BE2C (cell line): Measurements from ENCODE around the gene YKT6.

Experiments
- DNase-seq: peaks from one replicate; pipeline ENCODE4 v3.0.0-alpha.2; 2020
- H3K27me3 ChIP-seq: fragments of 250-450 bp; sonication (Bioruptor Pico); 2 replicates; pipeline ENCODE4 v1.5.1; 2020; ENCODE audit warnings: mild to moderate bottlenecking
- H3K36me3 ChIP-seq: fragments of 250-450 bp; sonication (Bioruptor Pico); 2 replicates; pipeline ENCODE4 v1.5.1; 2020; ENCODE audit warnings: mild to moderate bottlenecking
- H3K4me1 ChIP-seq: fragments of 250-450 bp; sonication (Bioruptor Pico); 2 replicates; pipeline ENCODE4 v1.5.1; 2020
- H3K4me3 ChIP-seq: 2 replicates; pipeline ENCODE4 v1.5.1; 2011; ENCODE audit warnings: low read depth, low read length
- H3K9me3 ChIP-seq: fragments of 250-450 bp; sonication (Bioruptor Pico); 2 replicates; pipeline ENCODE4 v1.5.1; 2020
- TF ChIP-seq, protein P1 (sequence below): IDR thresholded peaks from 2 replicates; pipeline ENCODE4 v1.5.1; 2012; ENCODE audit warnings: mild to moderate bottlenecking, low read depth, low read length

Gene YKT6

DNA sequence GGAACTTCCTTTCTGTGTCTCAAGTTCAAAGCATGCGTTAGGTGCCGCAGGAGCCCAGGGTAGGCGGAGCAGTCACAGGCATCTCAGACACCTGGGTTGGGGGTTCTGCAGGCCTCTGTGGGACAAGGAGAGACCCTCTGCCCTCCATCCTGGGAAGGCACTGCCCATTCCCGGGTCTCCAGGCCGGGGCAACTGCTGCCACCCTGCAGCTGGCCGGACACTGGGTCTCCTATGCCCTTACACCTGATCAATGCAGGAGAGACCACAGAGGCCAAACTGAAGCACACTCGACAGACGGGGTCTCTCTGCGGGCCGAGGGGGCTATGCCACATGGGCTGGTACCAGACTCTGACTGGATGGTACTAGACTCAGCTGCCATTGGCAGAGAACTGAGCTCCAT lies 36.9 kb downstream of the YKT6 start:
- no peaks in the 10 kb centered on the region for H3K27me3 ChIP-seq
- DNase-seq: no peak
- TF ChIP-seq, protein P1, sequence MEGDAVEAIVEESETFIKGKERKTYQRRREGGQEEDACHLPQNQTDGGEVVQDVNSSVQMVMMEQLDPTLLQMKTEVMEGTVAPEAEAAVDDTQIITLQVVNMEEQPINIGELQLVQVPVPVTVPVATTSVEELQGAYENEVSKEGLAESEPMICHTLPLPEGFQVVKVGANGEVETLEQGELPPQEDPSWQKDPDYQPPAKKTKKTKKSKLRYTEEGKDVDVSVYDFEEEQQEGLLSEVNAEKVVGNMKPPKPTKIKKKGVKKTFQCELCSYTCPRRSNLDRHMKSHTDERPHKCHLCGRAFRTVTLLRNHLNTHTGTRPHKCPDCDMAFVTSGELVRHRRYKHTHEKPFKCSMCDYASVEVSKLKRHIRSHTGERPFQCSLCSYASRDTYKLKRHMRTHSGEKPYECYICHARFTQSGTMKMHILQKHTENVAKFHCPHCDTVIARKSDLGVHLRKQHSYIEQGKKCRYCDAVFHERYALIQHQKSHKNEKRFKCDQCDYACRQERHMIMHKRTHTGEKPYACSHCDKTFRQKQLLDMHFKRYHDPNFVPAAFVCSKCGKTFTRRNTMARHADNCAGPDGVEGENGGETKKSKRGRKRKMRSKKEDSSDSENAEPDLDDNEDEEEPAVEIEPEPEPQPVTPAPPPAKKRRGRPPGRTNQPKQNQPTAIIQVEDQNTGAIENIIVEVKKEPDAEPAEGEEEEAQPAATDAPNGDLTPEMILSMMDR: no peak
- H3K36me3 ChIP-seq: no peaks in the 10 kb centered on the region
- no peak overlapping the region for H3K4me3 ChIP-seq
- peaks cover 8% of the 10 kb centered on the region for H3K4me1 ChIP-seq
- H3K9me3 ChIP-seq: no peaks in the 10 kb centered on the region

DNA sequence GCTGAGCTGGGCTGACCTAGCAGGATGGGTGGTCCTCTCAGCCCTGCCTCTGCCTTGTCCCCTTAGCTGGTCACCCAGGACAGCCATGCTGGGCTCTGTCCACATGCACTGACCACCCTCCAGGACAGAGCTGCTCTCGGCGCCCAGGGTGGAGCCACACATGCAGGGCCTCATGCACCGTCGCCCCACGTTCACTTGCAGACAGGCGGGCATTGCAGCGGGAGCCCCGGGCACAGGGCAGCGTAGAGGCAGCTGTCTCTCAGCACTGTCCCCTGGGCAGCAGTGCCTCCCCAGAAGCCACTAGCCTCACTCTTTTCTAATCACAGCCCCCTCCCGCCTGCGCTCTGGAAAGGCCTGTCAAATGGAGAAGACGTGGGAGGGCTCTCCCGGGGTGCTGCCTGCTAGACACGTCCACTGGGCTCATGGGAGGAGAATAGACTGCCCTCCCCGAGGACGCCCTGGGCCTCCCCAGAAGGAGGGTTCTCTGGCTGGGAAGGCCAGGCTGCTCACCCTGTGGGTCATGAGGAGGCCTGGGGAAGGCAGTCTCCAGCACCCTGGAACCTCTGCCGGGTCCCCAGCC lies 37.4 kb downstream of the YKT6 start:
- Histone ChIP-seq H3K4me3 (no peak overlapping the region), H3K36me3 (no peaks in the 10 kb centered on the region), H3K27me3 (no peaks in the 10 kb centered on the region), H3K4me1 (peaks cover 8% of the 10 kb centered on the region), H3K9me3 (no peaks in the 10 kb centered on the region)
- TF ChIP-seq, protein P1: no peak
- DNase-seq: no peak

DNA sequence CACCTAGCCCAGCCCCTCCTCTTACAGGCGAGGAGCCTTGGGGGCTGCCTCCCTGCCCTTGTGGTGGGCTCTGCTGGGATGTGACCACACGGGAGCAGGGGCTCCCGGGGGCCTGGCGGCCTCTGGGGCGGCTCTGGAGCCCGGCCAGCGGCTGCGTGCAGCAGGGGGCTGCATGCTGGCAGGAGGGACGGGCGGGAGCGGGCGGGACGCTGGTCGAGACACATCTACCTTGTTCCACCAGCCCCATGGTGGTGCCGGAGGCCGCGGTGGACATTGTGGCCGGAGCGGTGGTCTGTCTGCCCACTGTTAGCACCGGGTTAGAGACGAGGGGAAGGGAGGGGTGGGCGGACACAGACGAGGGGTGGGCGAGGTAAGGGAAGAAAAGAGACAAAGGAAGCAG lies 38.6 kb downstream of the YKT6 start:
- H3K4me1 ChIP-seq: peaks cover 8% of the 10 kb centered on the region
- no peak for DNase-seq
- no peaks in the 10 kb centered on the region for H3K36me3 ChIP-seq
- TF ChIP-seq, protein P1: no peak
- H3K4me3 ChIP-seq: no peak overlapping the region
- H3K27me3 ChIP-seq: no peaks in the 10 kb centered on the region
- H3K9me3 ChIP-seq: no peaks in the 10 kb centered on the region

DNA sequence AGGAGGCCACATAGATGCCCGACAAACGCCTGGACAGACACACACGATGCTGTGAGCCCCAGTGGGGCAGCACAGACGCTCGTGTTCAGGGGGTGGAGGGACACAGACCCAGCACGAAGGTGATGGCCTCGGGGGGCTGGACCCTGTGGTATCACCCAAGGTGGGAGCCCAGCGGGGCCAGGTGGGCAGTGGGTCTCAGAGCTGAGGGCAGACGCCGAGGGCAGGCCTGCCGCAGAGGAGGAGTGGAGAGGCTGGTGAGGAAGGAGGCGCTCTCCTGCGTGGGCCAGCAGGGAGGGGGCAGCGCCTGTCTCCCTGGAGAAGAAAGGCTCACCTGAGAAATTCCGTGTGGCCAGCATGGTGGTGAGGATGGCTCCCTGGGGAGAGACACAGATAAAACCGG lies 39.6 kb downstream of the YKT6 start:
- H3K36me3 ChIP-seq: no peaks in the 10 kb centered on the region
- DNase-seq: no peak
- H3K27me3 ChIP-seq: no peaks in the 10 kb centered on the region
- TF ChIP-seq, protein P1: no peak
- H3K4me1 ChIP-seq: peaks cover 8% of the 10 kb centered on the region
- no peak overlapping the region for H3K4me3 ChIP-seq
- H3K9me3 ChIP-seq: no peaks in the 10 kb centered on the region

DNA sequence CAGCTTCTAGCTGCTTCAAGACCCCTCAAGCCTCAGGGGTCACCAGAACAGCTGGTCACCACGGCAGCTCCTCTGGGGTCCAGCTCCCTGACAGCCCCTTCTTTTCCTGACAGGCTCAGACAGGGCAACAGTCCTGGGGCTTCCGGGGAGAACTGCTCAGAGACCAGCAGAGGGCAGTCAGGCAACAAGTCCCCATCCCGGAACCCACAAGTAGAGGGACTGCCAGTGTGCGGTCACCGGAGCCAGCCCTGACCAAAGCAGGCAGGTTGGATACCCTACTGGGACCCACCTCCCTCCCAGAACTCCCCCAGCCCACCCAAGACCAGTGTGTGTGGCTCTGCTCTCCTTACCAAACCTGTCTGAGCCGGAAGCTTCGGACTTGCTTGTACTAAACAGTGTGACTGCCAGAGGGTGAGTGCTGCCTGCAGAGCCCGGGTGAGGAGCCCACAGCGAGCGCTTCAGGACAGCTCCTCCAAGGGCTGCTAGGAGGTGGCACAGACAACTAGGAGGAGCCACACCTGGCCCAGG lies 40.3 kb downstream of the YKT6 start:
- TF ChIP-seq, protein P1: peak; percentile 88

DNA sequence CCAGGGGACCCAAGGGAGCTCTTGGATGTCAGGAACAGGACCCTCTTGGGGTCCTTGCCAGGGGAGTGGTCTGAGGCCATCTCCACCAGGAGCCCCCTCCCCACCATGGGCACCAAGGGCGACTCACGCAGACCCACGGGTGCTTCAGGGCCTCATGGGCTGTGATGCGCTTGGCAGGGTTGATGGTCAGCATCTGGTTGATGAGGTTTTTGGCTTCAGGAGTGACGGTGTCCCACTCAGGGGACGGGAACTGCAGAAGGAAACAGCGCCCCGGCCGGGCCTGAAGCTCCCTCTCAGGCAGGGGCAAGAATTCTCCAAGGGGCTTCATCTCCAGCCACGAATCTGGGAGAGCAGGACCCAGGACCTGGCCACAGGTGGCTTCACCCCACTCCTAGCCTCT lies 41.3 kb downstream of the YKT6 start:
- H3K9me3 ChIP-seq: no peaks in the 10 kb centered on the region
- DNase-seq: no peak
- H3K36me3 ChIP-seq: no peaks in the 10 kb centered on the region
- TF ChIP-seq, protein P1: no peak
- H3K27me3 ChIP-seq: no peaks in the 10 kb centered on the region
- no peak overlapping the region for H3K4me3 ChIP-seq
- no peaks in the 10 kb centered on the region for H3K4me1 ChIP-seq

More for the DNA sequence above, 40.3 kb downstream of the YKT6 start:
- H3K27me3 ChIP-seq: no peaks in the 10 kb centered on the region
- H3K4me3 ChIP-seq: no peak overlapping the region
- peak; percentile 82 for DNase-seq
- no peaks in the 10 kb centered on the region for H3K36me3 ChIP-seq
- peaks cover 2% of the 10 kb centered on the region for H3K4me1 ChIP-seq
- H3K9me3 ChIP-seq: no peaks in the 10 kb centered on the region
